AG10803 (cell line): ENCODE measurements around the gene HYDIN.

ENCODE experiments used
- DNase-seq: peaks from one replicate; pipeline ENCODE4 v3.0.0; 2010; ENCODE audit warnings: low read depth
- H3K4me3 ChIP-seq: 2 replicates; pipeline ENCODE4 v1.5.1; 2011; ENCODE audit warnings: mild to moderate bottlenecking, low read length, control low read depth
- CTCF ChIP-seq: conservative IDR thresholded peaks from 2 replicates; pipeline ENCODE4 v1.5.1; 2011; ENCODE audit warnings: mild to moderate bottlenecking, low read length, control low read depth, inconsistent platforms

HYDIN gene

DNA sequence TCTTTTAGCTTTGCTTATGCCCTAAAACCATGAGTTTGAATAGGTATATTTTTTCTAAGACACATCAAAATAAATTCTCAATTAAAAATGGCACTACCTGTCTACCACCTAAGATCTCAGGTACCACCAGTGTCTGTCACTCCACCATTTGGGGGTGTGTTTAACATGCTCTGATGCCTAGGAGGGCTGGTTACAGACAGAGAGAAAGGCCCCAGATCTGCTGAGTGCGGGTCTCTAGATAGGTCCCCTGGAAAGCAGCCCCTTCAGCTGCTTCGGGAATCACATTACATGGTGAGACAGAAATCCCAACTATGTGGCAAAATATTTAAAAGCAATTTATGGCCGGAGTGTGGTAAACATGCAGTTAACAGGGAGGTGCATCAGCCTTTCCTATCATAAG lies 428.9 kb downstream of the HYDIN start:
- no peak for TF ChIP-seq CTCF
- no peak overlapping the region for H3K4me3 ChIP-seq
- no peak for DNase-seq

- DNase-seq, result peak; percentile 79
- H3K4me3 ChIP-seq, result peak within 1 kb of the TSS; percentile 96
- no peak for TF ChIP-seq CTCF
Measured at GRCh38 chr16:70800781-70801480, 429.6 kb downstream of the HYDIN start, which contains the start of gene VAC14. Gene VAC14 (minus strand): TSS chr16:70801158. CDS start chr16:70800900, 258 bp downstream.

- H3K4me3 ChIP-seq, result peak overlapping the region; percentile 96
- TF ChIP-seq CTCF, result no peak
- DNase-seq, result no peak
Measured at GRCh38 chr16:70800311-70800710, 430.2 kb downstream of the HYDIN start.

GRCh38 chr16:70796301-70796700 lies 434.2 kb downstream of the HYDIN start:
- no peak overlapping the region for H3K4me3 ChIP-seq
- no peak for DNase-seq
- no peak for TF ChIP-seq CTCF

GRCh38 chr16:70795296-70795912 lies 435.1 kb downstream of the HYDIN start:
- H3K4me3 ChIP-seq, result no peak overlapping the region
- TF ChIP-seq CTCF, result no peak
- DNase-seq, result no peak

DNA sequence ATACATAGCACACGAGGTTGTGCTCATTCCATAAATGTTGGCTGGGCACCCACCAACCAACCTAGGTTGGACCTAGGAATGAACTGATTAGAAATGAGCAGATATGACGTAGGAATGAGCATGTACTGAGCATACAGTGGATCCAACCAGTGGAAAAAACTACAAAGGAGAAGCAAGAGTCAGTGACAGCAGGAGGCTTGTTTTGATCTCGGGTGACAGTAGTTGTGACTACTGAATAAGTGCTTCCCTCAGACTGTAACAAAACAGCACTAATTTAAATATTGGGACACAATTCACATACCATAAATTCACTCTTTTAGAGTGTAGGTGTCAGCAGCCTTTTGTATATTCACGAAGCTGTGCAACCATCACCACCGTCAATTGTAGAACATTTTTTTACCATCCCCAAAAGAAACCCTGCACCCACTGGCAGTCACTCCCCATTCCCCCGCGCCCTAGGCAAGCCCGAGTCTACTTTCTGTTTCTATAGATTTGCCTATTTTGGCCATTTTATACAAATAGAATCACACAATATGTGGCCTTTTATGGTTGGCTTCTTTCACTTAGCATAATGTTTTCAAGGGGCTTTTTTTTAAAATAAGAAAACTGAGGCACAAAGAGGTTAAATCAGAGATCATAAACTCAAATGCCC lies 436.5 kb downstream of the HYDIN start:
- no peak for DNase-seq
- TF ChIP-seq CTCF, result no peak
- H3K4me3 ChIP-seq, result no peak overlapping the region
